DMS153 treated with DMSO at 0.1 percent for 48 hours (cell line): ENCODE measurements around the gene PPP1R9B.

Experiments
- DNase-seq: peaks from one replicate; lab custom pipeline; 2025; ENCODE audit not compliant: unreplicated experiment; lab: John Stamatoyannopoulos, UW

The PPP1R9B gene

GRCh38 chr17:50173335-50173941, 23.0 kb upstream of the PPP1R9B start:
- DNase-seq, result no peak

GRCh38 chr17:50172936-50173334, 22.5 kb upstream of the PPP1R9B start:
- DNase-seq, result no peak

- no peak for DNase-seq
Measured at GRCh38 chr17:50172130-50172529, 21.7 kb upstream of the PPP1R9B start.

- no peak for DNase-seq
Measured at GRCh38 chr17:50171371-50172071, 21.0 kb upstream of the PPP1R9B start.

- no peak for DNase-seq
Measured at GRCh38 chr17:50170662-50171370, 20.3 kb upstream of the PPP1R9B start.

DNA sequence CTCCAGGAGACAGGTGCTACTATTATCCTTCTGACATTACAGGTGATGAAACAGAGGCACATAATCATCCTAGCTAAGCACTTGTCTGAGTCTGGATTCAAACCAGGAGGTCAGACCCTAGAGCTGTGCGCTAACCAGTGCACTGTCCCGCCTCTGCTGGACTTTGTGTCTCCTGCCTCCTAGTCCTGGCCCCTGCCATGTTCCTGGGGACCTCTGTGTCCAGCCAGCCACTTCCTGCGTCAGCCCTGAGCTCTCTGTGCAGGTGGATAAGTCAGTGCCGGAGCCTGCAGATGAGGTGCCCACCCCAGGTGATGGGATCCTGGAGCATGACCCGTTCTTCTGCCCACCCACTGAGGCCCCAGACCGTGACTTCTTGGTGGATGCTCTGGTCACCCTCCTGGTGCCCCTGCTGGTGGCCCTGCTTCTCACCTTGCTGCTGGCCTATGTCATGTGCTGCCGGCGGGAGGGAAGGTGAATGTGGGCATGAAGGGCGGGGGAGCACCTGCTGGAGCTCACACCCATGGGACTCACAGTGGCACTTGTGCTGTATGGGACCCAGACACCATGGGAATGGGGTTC, 19.5 kb upstream of the PPP1R9B start:
- DNase-seq, result no peak

- peak; percentile 24 for DNase-seq
Measured at GRCh38 chr17:50169121-50169764, 18.8 kb upstream of the PPP1R9B start.

DNA sequence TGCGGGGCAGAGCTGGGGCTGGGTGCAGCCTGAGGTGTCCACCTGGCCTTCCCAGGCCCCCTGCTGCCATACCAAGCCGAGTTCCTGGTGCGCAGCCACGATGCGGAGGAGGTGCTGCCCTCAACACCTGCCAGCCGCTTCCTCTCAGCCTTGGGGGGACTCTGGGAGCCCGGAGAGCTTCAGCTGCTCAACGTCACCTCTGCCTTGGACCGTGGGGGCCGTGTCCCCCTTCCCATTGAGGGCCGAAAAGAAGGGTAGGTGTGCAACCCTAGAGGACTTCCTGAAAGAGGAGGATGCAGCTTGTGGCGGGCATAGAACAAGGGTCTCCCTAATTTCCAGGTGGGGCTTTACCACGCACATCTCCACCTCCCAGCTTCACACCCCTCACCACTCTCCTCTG, 17.8 kb upstream of the PPP1R9B start:
- DNase-seq, result no peak

DNA sequence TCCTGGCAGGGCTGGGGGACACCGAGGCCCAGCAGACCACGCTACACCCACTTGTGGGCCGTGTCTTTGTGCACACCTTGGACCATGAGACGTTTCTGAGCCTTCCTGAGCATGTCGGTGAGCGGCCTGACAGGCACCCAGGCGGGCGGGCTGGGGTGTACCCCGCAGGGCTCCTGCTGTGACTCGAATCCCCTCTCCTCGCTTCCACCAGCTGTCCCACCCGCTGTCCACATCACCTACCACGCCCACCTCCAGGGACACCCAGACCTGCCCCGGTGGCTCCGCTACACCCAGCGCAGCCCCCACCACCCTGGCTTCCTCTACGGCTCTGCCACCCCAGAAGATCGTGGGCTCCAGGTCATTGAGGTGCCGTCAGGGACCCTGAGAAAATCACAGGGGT, 16.9 kb upstream of the PPP1R9B start:
- DNase-seq, result no peak

DNA sequence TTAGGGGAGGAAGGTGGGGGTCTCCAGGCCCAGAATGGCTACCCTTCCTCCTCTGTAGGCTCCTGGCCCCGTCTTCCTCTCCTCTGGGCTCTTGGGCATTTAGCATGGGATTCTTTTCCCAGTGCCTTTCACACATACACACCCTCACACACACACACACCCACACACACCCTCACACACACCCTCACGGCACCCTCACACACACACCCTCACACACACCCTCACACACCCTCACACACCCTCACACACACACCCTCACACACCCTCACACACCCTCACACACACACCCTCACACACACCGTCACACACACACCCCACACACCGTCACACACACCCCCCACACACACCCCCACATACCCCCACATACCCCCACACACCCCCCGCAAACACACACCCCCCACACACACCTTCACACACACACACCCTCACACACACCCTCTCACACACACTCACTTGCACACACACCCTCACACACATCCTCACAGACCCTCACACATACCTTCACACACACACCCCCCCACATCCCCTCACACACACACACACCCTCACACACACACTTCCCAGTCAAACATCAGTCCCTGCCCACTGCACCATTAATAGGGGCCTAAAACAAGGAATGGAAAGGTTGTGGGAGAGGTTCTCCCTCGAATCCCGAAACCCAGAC, 16.2 kb upstream of the PPP1R9B start:
- no peak for DNase-seq

DNA sequence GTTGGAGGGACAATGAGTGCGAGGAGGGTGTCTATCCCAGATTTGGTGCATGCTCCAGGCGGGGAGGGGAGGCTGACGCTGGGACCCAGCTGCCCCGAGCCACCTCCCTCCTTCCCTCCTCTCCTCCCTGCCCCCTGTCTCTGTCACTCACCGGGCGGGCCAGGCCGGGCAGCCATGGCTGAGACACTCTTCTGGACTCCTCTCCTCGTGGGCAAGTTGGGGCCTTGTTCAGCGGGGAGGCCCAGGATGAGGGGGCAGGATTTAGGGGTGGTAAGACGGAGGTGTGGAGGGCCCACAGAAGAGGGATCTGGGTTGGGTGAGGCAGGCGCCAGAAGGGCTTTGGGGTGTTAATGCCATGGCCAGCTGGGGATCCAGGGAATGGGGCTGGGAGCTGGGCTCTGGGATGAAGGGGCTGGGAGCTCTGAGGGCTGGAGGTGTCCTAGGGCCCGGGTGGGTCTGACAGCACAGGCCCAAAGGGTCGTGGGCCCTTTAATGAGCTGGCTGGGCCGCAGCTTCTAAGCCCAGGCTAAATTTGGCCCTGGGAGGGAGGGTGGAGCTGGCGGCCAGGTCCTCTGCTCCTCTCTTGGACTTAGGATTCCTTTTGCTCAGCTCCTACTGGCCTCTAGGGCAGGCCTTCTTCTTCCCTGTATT, 15.5 kb upstream of the PPP1R9B start, which contains the start of gene SGCA:
SGCA (plus strand) TSS at position 139 of the 651 bp plus-strand sequence; CDS start at position 175, 36 bp downstream.
- no peak for DNase-seq

DNA sequence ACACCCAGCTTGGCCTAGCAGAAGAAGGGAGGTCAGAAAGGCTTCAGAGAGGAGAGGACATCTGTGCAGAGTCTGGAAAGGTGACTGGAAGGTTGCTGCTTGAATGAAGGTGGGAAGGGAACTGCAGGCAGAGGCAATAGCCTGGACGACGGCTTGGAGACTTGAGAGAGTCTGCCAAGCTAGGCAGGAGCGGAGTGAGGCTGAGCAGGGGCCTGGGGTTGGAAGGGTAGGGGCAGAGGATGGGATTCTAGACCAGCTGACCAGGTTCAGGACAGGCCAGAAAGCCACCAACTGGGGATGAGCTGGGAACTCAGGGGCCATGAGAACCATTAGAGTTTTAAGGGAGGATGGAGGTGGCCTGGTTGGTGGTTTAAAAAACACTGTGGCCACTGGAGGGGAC, 15.0 kb upstream of the PPP1R9B start:
- DNase-seq, result no peak

GRCh38 chr17:50165066-50165465, 14.6 kb upstream of the PPP1R9B start:
- no peak for DNase-seq

- no peak for DNase-seq
Measured at GRCh38 chr17:50164697-50164988, 14.2 kb upstream of the PPP1R9B start.

GRCh38 chr17:50163843-50164696, 13.6 kb upstream of the PPP1R9B start:
- no peak for DNase-seq

- no peak for DNase-seq
Measured at GRCh38 chr17:50162466-50163254, 12.2 kb upstream of the PPP1R9B start.

DNA sequence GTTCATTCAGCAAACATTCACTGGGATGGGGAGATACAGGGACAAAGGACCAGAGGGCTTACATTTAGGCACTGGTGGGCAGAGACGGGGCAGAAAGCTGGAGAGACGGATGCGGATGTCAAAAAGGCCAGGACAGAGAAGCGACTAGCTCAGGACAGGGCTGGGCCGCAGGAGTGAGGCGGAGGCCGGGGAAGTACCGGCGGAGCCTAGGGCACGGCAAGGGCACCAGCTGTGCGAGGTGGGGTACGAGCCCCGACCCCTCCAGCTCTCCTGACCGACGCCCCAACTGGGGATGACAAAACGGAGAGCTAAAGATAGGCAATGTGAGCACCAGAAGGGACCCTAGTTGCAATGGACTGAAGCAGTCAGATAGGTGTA, 11.4 kb upstream of the PPP1R9B start:
- DNase-seq, result no peak

GRCh38 chr17:50161023-50161910, 10.8 kb upstream of the PPP1R9B start:
- DNase-seq, result peak; percentile 89
